ENCODE results near the gene ZNF335.

Gene ZNF335

DNA sequence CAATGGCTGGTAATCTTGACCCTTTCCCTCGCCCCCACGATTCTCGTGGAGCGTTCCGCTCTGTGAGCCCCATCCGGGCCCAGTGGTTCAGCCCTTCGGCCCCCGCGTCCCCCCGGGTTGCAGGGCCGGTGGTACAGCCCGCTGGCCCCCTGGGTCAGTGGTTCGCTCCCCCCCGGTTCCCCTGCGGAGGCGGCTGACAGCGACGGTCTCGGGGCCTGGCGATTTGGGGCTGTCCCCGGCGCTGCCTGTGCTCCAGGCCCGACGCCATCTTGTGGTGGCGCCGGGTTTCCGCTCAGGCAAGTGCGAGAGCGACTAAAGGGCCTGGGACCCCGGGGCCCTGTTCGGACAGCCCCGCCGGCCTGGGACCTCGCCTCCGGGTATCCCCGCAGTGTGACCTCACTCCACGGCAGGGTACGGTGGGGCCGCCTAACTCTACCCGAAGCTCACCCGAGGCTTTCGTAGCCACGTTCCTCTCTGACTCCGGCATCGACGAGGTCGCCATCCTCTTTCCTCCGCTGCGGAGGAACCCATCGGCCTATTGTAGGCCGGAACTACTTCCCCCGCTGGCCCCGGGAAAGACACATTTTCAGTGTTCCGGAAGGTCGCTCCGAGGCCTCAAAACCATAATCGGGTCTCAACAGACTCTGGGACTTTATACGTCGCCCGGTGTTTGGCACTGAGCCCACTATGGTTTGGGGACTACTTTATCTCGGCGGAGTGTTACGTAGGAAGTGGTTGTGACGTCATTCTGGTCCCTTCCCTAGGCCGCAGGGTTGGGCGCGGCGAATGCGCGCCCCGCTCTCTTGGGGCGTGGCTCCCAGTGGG is at the start of gene ZNF335:
ZNF335 (minus strand) TSS at position 529 of the 825 bp plus-strand sequence. CDS start 793 bp downstream, outside the sequence.
- TF ChIP-seq FOXA1 (IDR thresholded peaks at IDR 0.05) (no peak), BHLHE40 (IDR thresholded peaks at IDR 0.05; ENCODE audit: borderline replicate concordance) (peak; percentile 83), NFRKB (IDR thresholded peaks at IDR 0.05) (peak; percentile 96), CTBP1 (IDR thresholded peaks at IDR 0.05; ENCODE audit: borderline replicate concordance) (peak; percentile 39; the same call in 1 of the 2 replicates), FOXM1 (IDR thresholded peaks at IDR 0.05; ENCODE audit: borderline replicate concordance) (peak; percentile 88), ELF4 (IDR thresholded peaks at IDR 0.05) (peak; percentile 84), LEF1 (IDR thresholded peaks at IDR 0.05; ENCODE audit: borderline replicate concordance) (peak; percentile 85; the same call in 1 of the 2 replicates), SUZ12 (IDR thresholded peaks at IDR 0.05) (no peak), L3MBTL2 (conservative IDR thresholded peaks at IDR 0.05) (peak; percentile 51), HDGF (IDR thresholded peaks at IDR 0.05; ENCODE audit: borderline replicate concordance) (no peak), PKNOX1 (IDR thresholded peaks at IDR 0.05) (peak; percentile 35), TARDBP (IDR thresholded peaks at IDR 0.05) (peak; percentile 87)
- POLR2A ChIA-PET: interaction anchor here (0.6 to 3.6 kb wide), 5 partner anchors 14 to 203 kb away, joined by 3 to 28 read pairs (median 7); partner anchors contain the start of gene PCIF1
- CTCF ChIA-PET: interaction anchor here (1.2 kb wide), 1 partner anchor 13 kb away, joined by 3 read pairs; no protein-coding TSS in a partner anchor
- DNase-seq (ENCODE audit: extremely low spot score): peak; percentile 95

GRCh38 chr20:46020555-46020954 is 48.6 kb upstream of the ZNF335 start:
- no peak for DNase-seq (ENCODE audit: extremely low spot score)
- ChIA-PET CTCF (no interaction called here), POLR2A (no interaction called here)
- TF ChIP-seq LEF1 (IDR thresholded peaks at IDR 0.05; ENCODE audit: borderline replicate concordance): no peak
- TF ChIP-seq FOXA1 (IDR thresholded peaks at IDR 0.05): no peak
- no peak for TF ChIP-seq ZNF384 (IDR thresholded peaks at IDR 0.05)
- no peak for TF ChIP-seq FOXK2 (IDR thresholded peaks at IDR 0.05)

DNA sequence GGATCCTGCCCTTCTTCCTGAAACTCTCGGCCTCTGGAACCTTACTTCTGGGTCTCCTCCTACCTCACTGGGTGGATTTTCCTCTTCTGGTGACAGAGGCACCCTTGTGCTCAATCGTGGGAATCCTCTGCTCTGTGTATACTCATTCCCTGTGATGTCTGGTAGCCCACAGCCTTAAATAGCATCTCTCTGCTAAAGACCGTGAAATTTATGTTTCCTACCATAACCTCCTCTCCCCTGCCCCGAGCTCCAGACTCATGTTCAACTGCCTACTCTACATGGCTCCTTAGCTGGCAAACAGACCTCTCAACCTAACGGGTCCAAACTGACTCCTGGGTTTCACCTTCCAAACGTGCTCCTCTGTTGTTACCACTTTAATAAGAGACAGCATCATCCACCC is 46.6 kb upstream of the ZNF335 start:
- TF ChIP-seq PKNOX1 (IDR thresholded peaks at IDR 0.05) (no peak), NFRKB (IDR thresholded peaks at IDR 0.05) (no peak), ELF4 (IDR thresholded peaks at IDR 0.05) (no peak), FOXK2 (IDR thresholded peaks at IDR 0.05) (no peak), L3MBTL2 (conservative IDR thresholded peaks at IDR 0.05) (no peak), LEF1 (IDR thresholded peaks at IDR 0.05; ENCODE audit: borderline replicate concordance) (no peak), FOXM1 (IDR thresholded peaks at IDR 0.05; ENCODE audit: borderline replicate concordance) (no peak), CTBP1 (IDR thresholded peaks at IDR 0.05; ENCODE audit: borderline replicate concordance) (no peak), BHLHE40 (IDR thresholded peaks at IDR 0.05; ENCODE audit: borderline replicate concordance) (no peak), SUZ12 (IDR thresholded peaks at IDR 0.05) (no peak), HDGF (IDR thresholded peaks at IDR 0.05; ENCODE audit: borderline replicate concordance) (no peak), TARDBP (IDR thresholded peaks at IDR 0.05) (no peak), FOXA1 (IDR thresholded peaks at IDR 0.05) (no peak), ARNT (IDR thresholded peaks at IDR 0.05) (no peak), SP1 (IDR thresholded peaks at IDR 0.05) (no peak), ZNF384 (IDR thresholded peaks at IDR 0.05) (no peak)
- CTCF ChIA-PET: interaction anchor here (1.0 kb wide), 1 partner anchor 49 kb away, joined by 3 read pairs; no protein-coding TSS in a partner anchor
- POLR2A ChIA-PET: no interaction called here
- DNase-seq (ENCODE audit: extremely low spot score): no peak

- TF ChIP-seq NFRKB (IDR thresholded peaks at IDR 0.05): no peak
- TF ChIP-seq BHLHE40 (IDR thresholded peaks at IDR 0.05; ENCODE audit: borderline replicate concordance): no peak
- TF ChIP-seq LEF1 (IDR thresholded peaks at IDR 0.05; ENCODE audit: borderline replicate concordance): no peak
- no peak for TF ChIP-seq HDGF (IDR thresholded peaks at IDR 0.05; ENCODE audit: borderline replicate concordance)
- no peak for TF ChIP-seq FOXA1 (IDR thresholded peaks at IDR 0.05)
- no peak for TF ChIP-seq CTBP1 (IDR thresholded peaks at IDR 0.05; ENCODE audit: borderline replicate concordance)
- no peak for TF ChIP-seq L3MBTL2 (conservative IDR thresholded peaks at IDR 0.05)
- TF ChIP-seq ARNT (IDR thresholded peaks at IDR 0.05): no peak
- TF ChIP-seq PKNOX1 (IDR thresholded peaks at IDR 0.05): no peak
- TF ChIP-seq ZNF384 (IDR thresholded peaks at IDR 0.05): no peak
- no peak for TF ChIP-seq SP1 (IDR thresholded peaks at IDR 0.05)
- no peak for TF ChIP-seq ELF4 (IDR thresholded peaks at IDR 0.05)
- no peak for TF ChIP-seq FOXK2 (IDR thresholded peaks at IDR 0.05)
- no peak for TF ChIP-seq FOXM1 (IDR thresholded peaks at IDR 0.05; ENCODE audit: borderline replicate concordance)
- no peak for DNase-seq (ENCODE audit: extremely low spot score)
- ChIA-PET CTCF (interaction anchor here (1.0 kb wide), 1 partner anchor 48 kb away, joined by 3 read pairs; no protein-coding TSS in a partner anchor), POLR2A (no interaction called here)
Measured at GRCh38 chr20:46018112-46018511, 46.1 kb upstream of the ZNF335 start.

GRCh38 chr20:46017272-46017671 is 45.3 kb upstream of the ZNF335 start:
- TF ChIP-seq NFRKB (IDR thresholded peaks at IDR 0.05) (no peak), ARNT (IDR thresholded peaks at IDR 0.05) (no peak), L3MBTL2 (conservative IDR thresholded peaks at IDR 0.05) (no peak), FOXA1 (IDR thresholded peaks at IDR 0.05) (no peak), PKNOX1 (IDR thresholded peaks at IDR 0.05) (no peak), LEF1 (IDR thresholded peaks at IDR 0.05; ENCODE audit: borderline replicate concordance) (no peak), SP1 (IDR thresholded peaks at IDR 0.05) (no peak), BHLHE40 (IDR thresholded peaks at IDR 0.05; ENCODE audit: borderline replicate concordance) (no peak), ELF4 (IDR thresholded peaks at IDR 0.05) (no peak), SUZ12 (IDR thresholded peaks at IDR 0.05) (no peak), ZNF384 (IDR thresholded peaks at IDR 0.05) (no peak), HDGF (IDR thresholded peaks at IDR 0.05; ENCODE audit: borderline replicate concordance) (no peak), TARDBP (IDR thresholded peaks at IDR 0.05) (no peak)
- no peak for DNase-seq (ENCODE audit: extremely low spot score)
- ChIA-PET POLR2A (no interaction called here), CTCF (no interaction called here)

Data from HEK293T (cell line).